Medulla oblongata (tissue), 1 donor: ENCODE data around the gene ENTPD3.
"Not testable (repeated sequence)": the region's sequence is repeated elsewhere in the genome, so short reads cannot be mapped to it uniquely, and the experiment has no call there.

Experiments
- DNase-seq: peaks from one replicate; pipeline ENCODE4 v3.0.0-alpha.2; 2015; ENCODE audit errors: extremely low spot score

ENTPD3 gene

GRCh38 chr3:40460481-40460880 is 73.5 kb downstream of the ENTPD3 start:
- not testable (repeated sequence) for DNase-seq

GRCh38 chr3:40461161-40461560 is 74.2 kb downstream of the ENTPD3 start:
- no peak for DNase-seq

DNA sequence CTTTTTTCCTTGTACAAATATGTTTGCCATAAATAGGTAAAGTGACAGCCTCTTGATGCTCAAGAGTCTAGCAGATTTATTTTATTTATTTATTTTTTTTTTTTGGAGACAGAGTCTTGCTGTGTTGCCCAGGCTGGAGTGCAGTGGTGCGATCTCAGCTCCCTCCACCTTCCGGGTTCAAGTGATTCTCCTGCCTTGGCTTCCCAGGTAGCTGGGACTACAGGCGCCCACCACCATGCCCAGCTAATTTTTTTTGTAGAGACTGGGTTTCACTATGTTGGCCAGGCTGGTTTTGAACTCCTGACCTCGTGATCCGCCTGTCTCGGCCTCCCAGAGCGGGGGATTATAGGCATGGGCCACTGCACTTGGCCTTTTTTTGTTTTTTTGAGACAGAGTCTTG is 75.9 kb downstream of the ENTPD3 start:
- not testable (repeated sequence) for DNase-seq

- no peak for DNase-seq
Measured at GRCh38 chr3:40463579-40463978, 76.6 kb downstream of the ENTPD3 start.

DNA sequence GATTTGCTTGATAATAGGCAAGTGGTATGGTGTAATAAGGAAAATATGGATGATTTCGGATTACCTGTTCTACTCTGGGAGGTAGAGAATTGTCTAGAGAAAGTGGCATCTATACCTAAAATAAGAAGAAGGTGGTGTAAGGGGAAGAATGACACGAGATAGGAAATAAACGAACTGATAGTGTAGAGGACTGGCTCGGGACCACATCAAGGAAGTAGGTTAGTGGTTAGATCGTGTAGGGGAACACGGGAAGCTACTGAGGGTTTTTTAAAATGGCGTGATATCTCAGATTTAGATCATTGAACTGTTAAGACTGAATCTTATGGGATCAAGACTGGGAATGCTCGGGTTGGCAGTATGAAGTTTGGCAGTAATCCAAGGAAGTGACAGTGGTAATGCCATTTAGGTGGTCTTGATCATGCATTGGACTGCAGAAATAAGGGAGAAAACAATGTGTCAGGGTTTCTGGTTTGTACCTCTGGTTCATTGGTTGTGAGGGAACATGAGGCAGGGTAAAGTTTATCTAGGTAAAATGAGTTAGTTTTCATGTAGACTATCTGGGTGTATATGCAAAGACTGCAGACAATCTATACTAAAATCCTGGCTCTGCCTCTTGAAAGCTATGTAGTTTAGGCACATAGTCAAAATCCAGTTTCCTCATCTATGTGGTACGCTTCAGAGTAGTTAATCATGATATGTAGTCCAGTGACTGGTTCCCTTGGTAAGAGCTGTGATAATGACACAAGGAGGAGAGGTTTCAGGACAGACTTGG is 77.5 kb downstream of the ENTPD3 start:
- no peak for DNase-seq

DNA sequence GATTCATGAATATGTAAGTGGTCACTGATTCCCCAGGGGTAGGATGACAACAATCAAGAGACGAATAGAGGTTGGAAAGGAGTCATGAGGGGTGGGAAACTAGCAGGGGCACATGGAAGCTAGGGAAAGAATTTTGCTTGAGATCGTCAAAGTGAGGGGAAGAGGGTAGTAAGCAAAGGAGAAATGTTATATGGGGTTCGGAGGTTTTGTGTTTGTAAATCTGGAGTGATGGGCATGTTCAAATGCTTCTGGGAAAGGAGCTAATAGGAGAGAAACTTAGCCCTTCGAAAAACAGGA is 78.1 kb downstream of the ENTPD3 start:
- no peak for DNase-seq

DNA sequence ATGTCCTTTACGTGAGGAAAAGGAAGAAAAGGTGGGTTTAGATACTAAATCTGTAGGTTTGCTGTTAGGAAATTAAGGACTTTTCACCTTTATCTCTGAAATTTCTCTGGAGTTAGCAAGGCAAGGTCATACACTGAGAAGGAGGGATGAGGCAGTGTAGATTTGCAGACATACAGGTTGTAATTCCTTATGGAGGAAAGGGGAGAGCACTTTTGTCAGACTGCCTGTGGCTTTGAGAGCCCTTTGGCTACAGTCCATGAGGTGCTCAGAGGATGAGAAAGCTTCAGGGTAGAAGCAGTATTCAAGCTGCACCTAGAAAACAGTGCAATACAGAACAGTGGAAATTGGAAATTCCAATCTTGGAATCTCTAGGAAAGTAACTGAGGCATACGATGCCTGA is 78.5 kb downstream of the ENTPD3 start:
- no peak for DNase-seq

DNA sequence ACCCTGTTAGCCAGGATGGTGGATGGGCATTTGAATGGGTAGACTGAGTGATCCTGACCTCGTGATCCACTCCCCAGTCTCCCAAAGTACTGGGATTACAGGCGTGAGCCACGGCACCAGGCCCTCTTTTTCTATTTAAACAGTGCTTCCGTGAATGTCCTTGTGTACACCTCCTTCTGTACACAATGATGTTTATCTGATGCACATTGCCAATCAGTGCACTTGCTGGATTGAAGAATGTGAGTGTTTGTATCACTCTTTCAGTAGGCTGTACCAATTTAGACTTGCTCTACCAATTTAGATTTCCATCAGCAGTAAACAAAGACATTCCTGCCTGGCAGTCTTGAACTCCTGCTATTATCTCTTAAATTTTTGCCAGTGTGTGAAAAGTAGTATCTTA is 81.0 kb downstream of the ENTPD3 start:
- DNase-seq = no peak

- no peak for DNase-seq
Measured at GRCh38 chr3:40470701-40471100, 83.7 kb downstream of the ENTPD3 start.

- peak; percentile 75 for DNase-seq
Measured at GRCh38 chr3:40476478-40477470, 89.8 kb downstream of the ENTPD3 start, which contains the start of gene ZNF619. ZNF619 (plus strand) TSS chr3:40477122; CDS start chr3:40477980, 858 bp downstream.

GRCh38 chr3:40477666-40478065 is 90.7 kb downstream of the ENTPD3 start:
- peak; percentile 20 for DNase-seq
